ENCODE results near the gene FMN1. TPM values are rescaled to one million over a fixed set of nuclear protein-coding genes. Genes with fewer than 3 reads are reported as not detected.
"Not testable (repeated sequence)": the region's sequence is repeated elsewhere in the genome, so short reads cannot be mapped to it uniquely, and the experiment has no call there.

FMN1 gene
- total RNA-seq, 1 experiment from 2014 or later = 4.5 TPM

DNA sequence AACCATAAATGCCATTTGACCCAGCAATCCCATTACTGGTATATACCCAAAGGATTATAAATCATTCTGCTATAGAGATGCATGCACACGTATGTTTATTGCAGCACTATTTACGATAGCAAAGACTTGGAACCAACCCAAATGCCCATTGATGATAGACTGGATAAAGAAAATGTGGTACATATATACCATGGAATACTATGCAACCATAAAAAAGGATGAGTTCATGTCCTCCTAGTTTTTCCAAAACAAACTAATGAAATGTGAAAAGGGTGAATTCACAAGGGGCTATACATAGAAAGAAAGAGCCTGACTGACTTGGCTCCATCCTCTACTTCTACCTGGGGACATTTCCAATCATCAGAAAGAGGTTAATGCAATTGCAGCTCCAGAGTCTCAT lies 347.8 kb downstream of the FMN1 start:
- POLR2A ChIA-PET; ATAC-seq; H3K9me3 Mint-ChIP-seq; H3K27ac Mint-ChIP-seq; DNase-seq (ENCODE audit: low spot score); H3K4me1 Mint-ChIP-seq; H3K36me3 Mint-ChIP-seq; H3K4me3 Mint-ChIP-seq; H3K27me3 Mint-ChIP-seq (ENCODE audit: low read depth): not testable (repeated sequence)
- CTCF ChIA-PET = interaction anchor here (3.1 kb wide), 1 partner anchor 16 kb away, joined by 19 read pairs; no protein-coding TSS in a partner anchor

- no peak overlapping the region for H3K4me3 Mint-ChIP-seq
- TF ChIP-seq, protein P1, sequence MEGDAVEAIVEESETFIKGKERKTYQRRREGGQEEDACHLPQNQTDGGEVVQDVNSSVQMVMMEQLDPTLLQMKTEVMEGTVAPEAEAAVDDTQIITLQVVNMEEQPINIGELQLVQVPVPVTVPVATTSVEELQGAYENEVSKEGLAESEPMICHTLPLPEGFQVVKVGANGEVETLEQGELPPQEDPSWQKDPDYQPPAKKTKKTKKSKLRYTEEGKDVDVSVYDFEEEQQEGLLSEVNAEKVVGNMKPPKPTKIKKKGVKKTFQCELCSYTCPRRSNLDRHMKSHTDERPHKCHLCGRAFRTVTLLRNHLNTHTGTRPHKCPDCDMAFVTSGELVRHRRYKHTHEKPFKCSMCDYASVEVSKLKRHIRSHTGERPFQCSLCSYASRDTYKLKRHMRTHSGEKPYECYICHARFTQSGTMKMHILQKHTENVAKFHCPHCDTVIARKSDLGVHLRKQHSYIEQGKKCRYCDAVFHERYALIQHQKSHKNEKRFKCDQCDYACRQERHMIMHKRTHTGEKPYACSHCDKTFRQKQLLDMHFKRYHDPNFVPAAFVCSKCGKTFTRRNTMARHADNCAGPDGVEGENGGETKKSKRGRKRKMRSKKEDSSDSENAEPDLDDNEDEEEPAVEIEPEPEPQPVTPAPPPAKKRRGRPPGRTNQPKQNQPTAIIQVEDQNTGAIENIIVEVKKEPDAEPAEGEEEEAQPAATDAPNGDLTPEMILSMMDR (IDR thresholded peaks at IDR 0.05) = peak; percentile 46
- no peak for TF ChIP-seq NFE2L1 (CRISPR knock-in tag; IDR thresholded peaks at IDR 0.05)
- CTCF ChIA-PET = interaction anchor here (0.6 to 4.2 kb wide), 49 partner anchors 8 to 1367 kb away, joined by 3 to 35 read pairs (median 4); no protein-coding TSS in a partner anchor
- no peaks in the 10 kb centered on the region for H3K36me3 Mint-ChIP-seq
- H3K9me3 Mint-ChIP-seq = 0 out of 2 replicates have a peak, but pooled peaks cover 7% of the 10 kb centered on the region
- H3K4me1 Mint-ChIP-seq = peaks cover 8% of the 10 kb centered on the region
- H3K27me3 Mint-ChIP-seq (ENCODE audit: low read depth) = no peaks in the 10 kb centered on the region
- no peak overlapping the region for H3K27ac Mint-ChIP-seq
- POLR2A ChIA-PET = no interaction called here
- DNase-seq (ENCODE audit: low spot score) = no peak
- ATAC-seq = peak; percentile 32; the same call in 1 of the 2 replicates
These were observed 350.3 kb downstream of the FMN1 start for GRCh38 chr15:32844118-32844711.

DNA sequence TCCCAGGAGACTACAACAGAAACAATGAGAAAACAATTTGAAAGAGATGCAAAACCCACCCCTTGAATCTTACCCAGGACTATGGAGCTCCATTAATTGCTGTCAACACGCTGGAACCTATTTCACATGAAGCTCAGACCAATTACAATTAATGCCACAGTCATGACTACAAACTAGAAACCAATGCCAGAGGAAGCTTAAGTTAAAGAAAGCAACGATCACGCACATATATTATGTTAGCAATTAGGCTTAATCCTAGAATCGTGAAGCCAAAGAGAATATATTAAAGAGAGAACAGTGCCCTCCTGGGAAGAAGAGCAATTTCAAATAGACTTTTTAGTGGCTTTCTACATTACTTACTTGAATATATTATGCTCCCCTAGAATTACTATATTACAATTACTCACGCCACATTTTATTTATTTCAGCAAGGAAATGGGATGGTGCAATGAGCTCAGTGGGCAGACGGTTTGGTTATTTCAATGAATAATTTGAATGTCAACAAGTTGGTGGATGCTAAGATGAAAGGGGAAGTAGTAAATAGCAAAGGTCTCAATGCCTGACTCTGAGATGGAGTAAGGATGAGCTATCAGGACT lies 351.2 kb downstream of the FMN1 start:
- H3K36me3 Mint-ChIP-seq = no peaks in the 10 kb centered on the region
- no peak overlapping the region for H3K4me3 Mint-ChIP-seq
- H3K27ac Mint-ChIP-seq = no peak overlapping the region
- no peak for ATAC-seq
- H3K4me1 Mint-ChIP-seq = peaks cover 15% of the 10 kb centered on the region
- CTCF ChIA-PET = interaction anchor here (0.6 to 4.2 kb wide), 47 partner anchors 7 to 1368 kb away, joined by 3 to 35 read pairs (median 4); no protein-coding TSS in a partner anchor
- H3K27me3 Mint-ChIP-seq (ENCODE audit: low read depth) = no peaks in the 10 kb centered on the region
- TF ChIP-seq MYBL2 (CRISPR knock-in tag; IDR thresholded peaks at IDR 0.05) = no peak
- no peak for TF ChIP-seq ZBTB43 (CRISPR knock-in tag; IDR thresholded peaks at IDR 0.05)
- TF ChIP-seq ATF1 (CRISPR knock-in tag; IDR thresholded peaks at IDR 0.05) = no peak
- TF ChIP-seq, protein P2, sequence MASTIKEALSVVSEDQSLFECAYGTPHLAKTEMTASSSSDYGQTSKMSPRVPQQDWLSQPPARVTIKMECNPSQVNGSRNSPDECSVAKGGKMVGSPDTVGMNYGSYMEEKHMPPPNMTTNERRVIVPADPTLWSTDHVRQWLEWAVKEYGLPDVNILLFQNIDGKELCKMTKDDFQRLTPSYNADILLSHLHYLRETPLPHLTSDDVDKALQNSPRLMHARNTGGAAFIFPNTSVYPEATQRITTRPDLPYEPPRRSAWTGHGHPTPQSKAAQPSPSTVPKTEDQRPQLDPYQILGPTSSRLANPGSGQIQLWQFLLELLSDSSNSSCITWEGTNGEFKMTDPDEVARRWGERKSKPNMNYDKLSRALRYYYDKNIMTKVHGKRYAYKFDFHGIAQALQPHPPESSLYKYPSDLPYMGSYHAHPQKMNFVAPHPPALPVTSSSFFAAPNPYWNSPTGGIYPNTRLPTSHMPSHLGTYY (CRISPR knock-in tag; IDR thresholded peaks at IDR 0.05) = no peak
- TF ChIP-seq, protein P3, sequence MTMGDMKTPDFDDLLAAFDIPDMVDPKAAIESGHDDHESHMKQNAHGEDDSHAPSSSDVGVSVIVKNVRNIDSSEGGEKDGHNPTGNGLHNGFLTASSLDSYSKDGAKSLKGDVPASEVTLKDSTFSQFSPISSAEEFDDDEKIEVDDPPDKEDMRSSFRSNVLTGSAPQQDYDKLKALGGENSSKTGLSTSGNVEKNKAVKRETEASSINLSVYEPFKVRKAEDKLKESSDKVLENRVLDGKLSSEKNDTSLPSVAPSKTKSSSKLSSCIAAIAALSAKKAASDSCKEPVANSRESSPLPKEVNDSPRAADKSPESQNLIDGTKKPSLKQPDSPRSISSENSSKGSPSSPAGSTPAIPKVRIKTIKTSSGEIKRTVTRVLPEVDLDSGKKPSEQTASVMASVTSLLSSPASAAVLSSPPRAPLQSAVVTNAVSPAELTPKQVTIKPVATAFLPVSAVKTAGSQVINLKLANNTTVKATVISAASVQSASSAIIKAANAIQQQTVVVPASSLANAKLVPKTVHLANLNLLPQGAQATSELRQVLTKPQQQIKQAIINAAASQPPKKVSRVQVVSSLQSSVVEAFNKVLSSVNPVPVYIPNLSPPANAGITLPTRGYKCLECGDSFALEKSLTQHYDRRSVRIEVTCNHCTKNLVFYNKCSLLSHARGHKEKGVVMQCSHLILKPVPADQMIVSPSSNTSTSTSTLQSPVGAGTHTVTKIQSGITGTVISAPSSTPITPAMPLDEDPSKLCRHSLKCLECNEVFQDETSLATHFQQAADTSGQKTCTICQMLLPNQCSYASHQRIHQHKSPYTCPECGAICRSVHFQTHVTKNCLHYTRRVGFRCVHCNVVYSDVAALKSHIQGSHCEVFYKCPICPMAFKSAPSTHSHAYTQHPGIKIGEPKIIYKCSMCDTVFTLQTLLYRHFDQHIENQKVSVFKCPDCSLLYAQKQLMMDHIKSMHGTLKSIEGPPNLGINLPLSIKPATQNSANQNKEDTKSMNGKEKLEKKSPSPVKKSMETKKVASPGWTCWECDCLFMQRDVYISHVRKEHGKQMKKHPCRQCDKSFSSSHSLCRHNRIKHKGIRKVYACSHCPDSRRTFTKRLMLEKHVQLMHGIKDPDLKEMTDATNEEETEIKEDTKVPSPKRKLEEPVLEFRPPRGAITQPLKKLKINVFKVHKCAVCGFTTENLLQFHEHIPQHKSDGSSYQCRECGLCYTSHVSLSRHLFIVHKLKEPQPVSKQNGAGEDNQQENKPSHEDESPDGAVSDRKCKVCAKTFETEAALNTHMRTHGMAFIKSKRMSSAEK (CRISPR knock-in tag; IDR thresholded peaks at IDR 0.05; ENCODE audit: borderline replicate concordance) = no peak
- POLR2A ChIA-PET = no interaction called here
- DNase-seq (ENCODE audit: low spot score) = no peak
- 0 out of 2 replicates have a peak, but pooled peaks cover 7% of the 10 kb centered on the region for H3K9me3 Mint-ChIP-seq

DNA sequence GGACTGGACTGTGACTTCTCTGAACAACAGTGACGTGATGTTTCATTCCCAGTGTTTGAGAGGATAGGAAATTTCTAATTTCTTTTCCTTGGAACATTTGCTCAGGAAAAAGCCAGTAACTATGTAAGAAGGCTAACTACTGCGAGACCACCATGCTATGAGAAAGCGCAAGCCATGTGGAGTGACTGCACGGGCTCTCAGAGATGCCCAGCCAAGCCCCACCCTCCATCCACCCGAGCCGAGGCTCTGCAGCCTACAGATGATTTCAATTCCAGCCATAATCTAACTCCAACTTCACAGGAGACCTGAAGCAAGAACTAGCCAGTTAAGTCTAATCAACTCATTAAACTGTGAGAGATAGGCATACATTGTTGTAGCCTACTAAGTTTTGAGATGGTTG lies 352.4 kb downstream of the FMN1 start:
- H3K4me1 Mint-ChIP-seq = peaks cover 15% of the 10 kb centered on the region
- no peak overlapping the region for H3K27ac Mint-ChIP-seq
- H3K36me3 Mint-ChIP-seq = no peaks in the 10 kb centered on the region
- POLR2A ChIA-PET = no interaction called here
- H3K9me3 Mint-ChIP-seq = 0 out of 2 replicates have a peak, but pooled peaks cover 5% of the 10 kb centered on the region
- H3K4me3 Mint-ChIP-seq = no peak overlapping the region
- CTCF ChIA-PET = interaction anchor here (4.2 kb wide), 1 partner anchor 152 kb away, joined by 29 read pairs; no protein-coding TSS in a partner anchor
- no peak for ATAC-seq
- DNase-seq (ENCODE audit: low spot score) = no peak
- no peaks in the 10 kb centered on the region for H3K27me3 Mint-ChIP-seq (ENCODE audit: low read depth)
- no peak for TF ChIP-seq NFYB (CRISPR knock-in tag; conservative IDR thresholded peaks at IDR 0.05; ENCODE audit: low read depth)
- TF ChIP-seq ESRRA (CRISPR knock-in tag; IDR thresholded peaks at IDR 0.05; ENCODE audit: borderline replicate concordance) = no peak
- no peak for TF ChIP-seq GTF2I (CRISPR knock-in tag; conservative IDR thresholded peaks at IDR 0.05)
- no peak for TF ChIP-seq HMGA2 (CRISPR knock-in tag; IDR thresholded peaks at IDR 0.05)
- TF ChIP-seq ZNF138 (CRISPR knock-in tag; conservative IDR thresholded peaks at IDR 0.05) = no peak
- TF ChIP-seq FOXJ3 (CRISPR knock-in tag; IDR thresholded peaks at IDR 0.05; ENCODE audit: borderline replicate concordance) = no peak
- no peak for TF ChIP-seq SMAD3 (CRISPR knock-in tag; IDR thresholded peaks at IDR 0.05; ENCODE audit: borderline replicate concordance)
- no peak for TF ChIP-seq PRDM15 (CRISPR knock-in tag; IDR thresholded peaks at IDR 0.05)
